Astrocyte of the spinal cord (primary cell): ENCODE measurements around the gene KRT72.

ENCODE experiments used
- DNase-seq: peaks from one replicate; pipeline ENCODE4 v3.0.0; 2011; ENCODE audit warnings: low read depth, low spot score
- H3K4me3 ChIP-seq: 2 replicates; pipeline ENCODE4 v1.5.1; 2011; ENCODE audit warnings: low read depth, mild to moderate bottlenecking, low read length, moderate library complexity
- CTCF ChIP-seq: IDR thresholded peaks from 2 replicates; pipeline ENCODE4 v1.5.1; 2012; ENCODE audit warnings: low read depth, mild to moderate bottlenecking, low read length, inconsistent platforms
- in situ Hi-C: cut with HindIII; loops from 2 replicates; pipeline ENCODE4 v1.10.0; 2017; ENCODE audit warnings: low sequenced_read_pairs

KRT72 gene

GRCh38 chr12:52608826-52609630 is 7.8 kb upstream of the KRT72 start:
- no peak for DNase-seq
- in situ Hi-C loops = no loop called here
- no peak overlapping the region for H3K4me3 ChIP-seq
- TF ChIP-seq CTCF = no peak

GRCh38 chr12:52608161-52608560 is 6.9 kb upstream of the KRT72 start:
- in situ Hi-C loops = no loop called here
- DNase-seq = no peak
- no peak for TF ChIP-seq CTCF
- no peak overlapping the region for H3K4me3 ChIP-seq

GRCh38 chr12:52607314-52607713 is 6.1 kb upstream of the KRT72 start:
- no peak for TF ChIP-seq CTCF
- no peak overlapping the region for H3K4me3 ChIP-seq
- in situ Hi-C loops = no loop called here
- DNase-seq = no peak

- H3K4me3 ChIP-seq = no peak overlapping the region
- no peak for TF ChIP-seq CTCF
- in situ Hi-C loops = no loop called here
- no peak for DNase-seq
Observed at GRCh38 chr12:52606581-52607218, 5.4 kb upstream of the KRT72 start.

GRCh38 chr12:52606096-52606495 is 4.8 kb upstream of the KRT72 start:
- no peak for DNase-seq
- in situ Hi-C loops = no loop called here
- H3K4me3 ChIP-seq = no peak overlapping the region
- no peak for TF ChIP-seq CTCF

GRCh38 chr12:52605542-52605941 is 4.3 kb upstream of the KRT72 start:
- DNase-seq = no peak

More at GRCh38 chr12:52605542-52605941, 4.3 kb upstream of the KRT72 start:
- in situ Hi-C loops = no loop called here
- no peak for TF ChIP-seq CTCF
- H3K4me3 ChIP-seq = no peak overlapping the region
